H4 (cell line): ENCODE data around the gene SLC5A8. TPM values are rescaled to one million over a fixed set of nuclear protein-coding genes. Genes with fewer than 3 reads are reported as not detected.

Experiments used
- DNase-seq: peaks from one replicate; pipeline ENCODE4 v3.0.0-alpha.2; 2015; ENCODE audit warnings: low spot score
- total RNA-seq: library from RNA; depleted of rRNA; stranded (reverse); fragments of >200 nt; shearing (Covaris generic); gene quantifications from 2 replicates; pipeline ENCODE4 v1.2.3, GENCODE V29; 2014; rRNA removed

Gene SLC5A8
- total RNA-seq, result not detected in 2 replicates

GRCh38 chr12:101209319-101210302 is at the start of gene SLC5A8:
SLC5A8 (minus strand) TSS chr12:101210238; CDS start chr12:101209848, 390 bp downstream.
- DNase-seq, result no peak

- no peak for DNase-seq
Measured at GRCh38 chr12:101257357-101257756, 47.3 kb upstream of the SLC5A8 start.

GRCh38 chr12:101256266-101256665 is 46.2 kb upstream of the SLC5A8 start:
- no peak for DNase-seq

GRCh38 chr12:101243616-101244015 is 33.6 kb upstream of the SLC5A8 start:
- DNase-seq, result no peak

GRCh38 chr12:101243074-101243473 is 33.0 kb upstream of the SLC5A8 start:
- no peak for DNase-seq

- DNase-seq, result no peak
Measured at GRCh38 chr12:101238800-101239329, 28.8 kb upstream of the SLC5A8 start.

GRCh38 chr12:101238306-101238705 is 28.3 kb upstream of the SLC5A8 start:
- DNase-seq, result no peak

GRCh38 chr12:101235686-101236085 is 25.6 kb upstream of the SLC5A8 start:
- DNase-seq, result no peak

- no peak for DNase-seq
Measured at GRCh38 chr12:101231636-101232035, 21.6 kb upstream of the SLC5A8 start.

- peak; percentile 22 for DNase-seq
Measured at GRCh38 chr12:101230547-101230946, 20.5 kb upstream of the SLC5A8 start.

GRCh38 chr12:101229841-101230241 is 19.8 kb upstream of the SLC5A8 start:
- no peak for DNase-seq

- DNase-seq, result no peak
Measured at GRCh38 chr12:101221301-101221700, 11.3 kb upstream of the SLC5A8 start.

- DNase-seq, result no peak
Measured at GRCh38 chr12:101216810-101217209, 6.8 kb upstream of the SLC5A8 start.

GRCh38 chr12:101207086-101207780 is 2.8 kb downstream of the SLC5A8 start:
- DNase-seq, result no peak

GRCh38 chr12:101204602-101205304 is 5.3 kb downstream of the SLC5A8 start:
- DNase-seq, result no peak

- DNase-seq, result no peak
Measured at GRCh38 chr12:101200824-101201223, 9.2 kb downstream of the SLC5A8 start.

- DNase-seq, result no peak
Measured at GRCh38 chr12:101200145-101200544, 9.9 kb downstream of the SLC5A8 start.

GRCh38 chr12:101186291-101186690 is 23.7 kb downstream of the SLC5A8 start:
- DNase-seq, result no peak

- no peak for DNase-seq
Measured at GRCh38 chr12:101181776-101182175, 28.3 kb downstream of the SLC5A8 start.

GRCh38 chr12:101174541-101174940 is 35.5 kb downstream of the SLC5A8 start:
- no peak for DNase-seq

- DNase-seq, result no peak
Measured at GRCh38 chr12:101173197-101173749, 36.8 kb downstream of the SLC5A8 start.
